NCI-H146 treated with DMSO at 0.1 percent for 48 hours (cell line): ENCODE data around the gene PDCD7.
"Not testable (repeated sequence)": the region's sequence is repeated elsewhere in the genome, so short reads cannot be mapped to it uniquely, and the experiment has no call there.

ENCODE experiments used
- DNase-seq: peaks from one replicate; lab custom pipeline; 2025; ENCODE audit not compliant: unreplicated experiment; lab: John Stamatoyannopoulos, UW

The PDCD7 gene

GRCh38 chr15:65132878-65133547 lies 595 bp downstream of the PDCD7 start:
- DNase-seq, result peak; percentile 2

- no peak for DNase-seq
Observed at GRCh38 chr15:65130941-65131340, 2.7 kb downstream of the PDCD7 start.

- peak; percentile 59 for DNase-seq
Observed at GRCh38 chr15:65115542-65115941, 18.1 kb downstream of the PDCD7 start.

- no peak for DNase-seq
Observed at GRCh38 chr15:65115086-65115485, 18.5 kb downstream of the PDCD7 start, which contains the start of gene UBAP1L. Gene UBAP1L (minus strand): TSS chr15:65115200. CDS start chr15:65106215, 8,985 bp downstream.

GRCh38 chr15:65110676-65111292 lies 22.8 kb downstream of the PDCD7 start:
- DNase-seq, result no peak

- no peak for DNase-seq
Observed at GRCh38 chr15:65106011-65106590, 27.5 kb downstream of the PDCD7 start.

GRCh38 chr15:65105038-65105437 lies 28.6 kb downstream of the PDCD7 start:
- DNase-seq, result no peak

- DNase-seq, result no peak
Observed at GRCh38 chr15:65102912-65103311, 30.7 kb downstream of the PDCD7 start.

- DNase-seq, result no peak
Observed at GRCh38 chr15:65101891-65102708, 31.5 kb downstream of the PDCD7 start.

- no peak for DNase-seq
Observed at GRCh38 chr15:65101411-65101890, 32.2 kb downstream of the PDCD7 start.

- no peak for DNase-seq
Observed at GRCh38 chr15:65100442-65100841, 33.2 kb downstream of the PDCD7 start.

- not testable (repeated sequence) for DNase-seq
Observed at GRCh38 chr15:65099801-65100200, 33.8 kb downstream of the PDCD7 start.

GRCh38 chr15:65099336-65099735 lies 34.3 kb downstream of the PDCD7 start:
- no peak for DNase-seq

GRCh38 chr15:65097651-65098263 lies 35.9 kb downstream of the PDCD7 start:
- DNase-seq, result no peak

GRCh38 chr15:65096481-65097385 lies 36.9 kb downstream of the PDCD7 start:
- no peak for DNase-seq

- no peak for DNase-seq
Observed at GRCh38 chr15:65095747-65096104, 37.9 kb downstream of the PDCD7 start.

- DNase-seq, result no peak
Observed at GRCh38 chr15:65095011-65095746, 38.4 kb downstream of the PDCD7 start.

- no peak for DNase-seq
Observed at GRCh38 chr15:65094294-65094995, 39.2 kb downstream of the PDCD7 start.

- DNase-seq, result not testable (repeated sequence)
Observed at GRCh38 chr15:65093793-65094170, 39.8 kb downstream of the PDCD7 start.
